Measurements from ENCODE around the gene BCL2L11. TPM values are rescaled to one million over a fixed set of nuclear protein-coding genes. Genes with fewer than 3 reads are reported as not detected.

Gene BCL2L11
- total and polyA plus RNA-seq, 11 donors = 1.9 to 16.2 (median 6.9) TPM

DNA sequence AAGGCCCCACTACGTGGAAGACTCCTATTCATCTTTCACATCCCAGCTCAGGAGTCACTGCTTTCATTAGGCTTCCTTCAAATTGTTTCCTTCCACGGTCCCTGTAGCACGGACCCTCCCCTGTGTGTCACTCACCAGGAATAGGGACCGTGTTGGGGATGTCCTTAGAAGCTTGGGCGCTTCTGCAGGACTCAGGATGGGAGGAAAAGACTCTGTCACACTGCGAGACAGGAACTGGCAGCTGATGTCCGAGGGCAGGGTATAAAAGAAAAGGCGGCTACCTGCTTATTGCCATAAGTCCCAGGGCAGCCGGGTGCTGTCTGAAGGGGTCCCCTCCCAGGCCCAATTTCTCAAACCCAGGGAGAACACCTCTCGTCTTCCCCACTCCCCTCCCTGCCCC, 79.1 kb downstream of the BCL2L11 start:
- TF ChIP-seq POLR2A (IDR thresholded peaks at IDR 0.05) = no peak
- no peak for ATAC-seq
- Histone ChIP-seq H3K27me3 (no peaks in the 10 kb centered on the region), H3K4me3 (no peak overlapping the region), H3K4me1 (no peaks in the 10 kb centered on the region), H3K9me3 (no peaks in the 10 kb centered on the region), H3K36me3 (no peaks in the 10 kb centered on the region), H3K27ac (no peak overlapping the region)
- intact Hi-C loops (cut with DNase I) = no loop called here
- no peak for DNase-seq
- 85 to 95% (median 90%) methylated on average over 10 of the region's 10 CpGs for WGBS, 4 donors

- no peak overlapping the region for H3K4me3 ChIP-seq
- WGBS, 4 donors = 76 to 86% (median 84%) methylated on average over 11 of the region's 11 CpGs
- peak in 1 of 4 donors; percentile 9 for ATAC-seq
- DNase-seq = no peak
- intact Hi-C loops (cut with DNase I) = no loop called here
- TF ChIP-seq POLR2A (IDR thresholded peaks at IDR 0.05) = no peak
- TF ChIP-seq, protein P1, sequence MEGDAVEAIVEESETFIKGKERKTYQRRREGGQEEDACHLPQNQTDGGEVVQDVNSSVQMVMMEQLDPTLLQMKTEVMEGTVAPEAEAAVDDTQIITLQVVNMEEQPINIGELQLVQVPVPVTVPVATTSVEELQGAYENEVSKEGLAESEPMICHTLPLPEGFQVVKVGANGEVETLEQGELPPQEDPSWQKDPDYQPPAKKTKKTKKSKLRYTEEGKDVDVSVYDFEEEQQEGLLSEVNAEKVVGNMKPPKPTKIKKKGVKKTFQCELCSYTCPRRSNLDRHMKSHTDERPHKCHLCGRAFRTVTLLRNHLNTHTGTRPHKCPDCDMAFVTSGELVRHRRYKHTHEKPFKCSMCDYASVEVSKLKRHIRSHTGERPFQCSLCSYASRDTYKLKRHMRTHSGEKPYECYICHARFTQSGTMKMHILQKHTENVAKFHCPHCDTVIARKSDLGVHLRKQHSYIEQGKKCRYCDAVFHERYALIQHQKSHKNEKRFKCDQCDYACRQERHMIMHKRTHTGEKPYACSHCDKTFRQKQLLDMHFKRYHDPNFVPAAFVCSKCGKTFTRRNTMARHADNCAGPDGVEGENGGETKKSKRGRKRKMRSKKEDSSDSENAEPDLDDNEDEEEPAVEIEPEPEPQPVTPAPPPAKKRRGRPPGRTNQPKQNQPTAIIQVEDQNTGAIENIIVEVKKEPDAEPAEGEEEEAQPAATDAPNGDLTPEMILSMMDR (IDR thresholded peaks at IDR 0.05) = no peak
- H3K4me1 ChIP-seq = no peaks in the 10 kb centered on the region
- H3K9me3 ChIP-seq = no peaks in the 10 kb centered on the region
- H3K27ac ChIP-seq = no peak overlapping the region
- H3K36me3 ChIP-seq = no peaks in the 10 kb centered on the region
- no peaks in the 10 kb centered on the region for H3K27me3 ChIP-seq
Measured at GRCh38 chr2:111200333-111200881, 79.7 kb downstream of the BCL2L11 start.

- DNase-seq (no peak), ATAC-seq (no peak)
- no peak for TF ChIP-seq POLR2A (IDR thresholded peaks at IDR 0.05)
- TF ChIP-seq, protein P1 (IDR thresholded peaks at IDR 0.05) = no peak
- Histone ChIP-seq H3K4me1 (no peaks in the 10 kb centered on the region), H3K9me3 (no peaks in the 10 kb centered on the region), H3K27ac (no peak overlapping the region), H3K4me3 (no peak overlapping the region), H3K27me3 (no peaks in the 10 kb centered on the region), H3K36me3 (no peaks in the 10 kb centered on the region)
- WGBS, 4 donors = 78 to 94% (median 90%) methylated on average over 4 of the region's 4 CpGs
- intact Hi-C loops (cut with DNase I) = no loop called here
Measured at GRCh38 chr2:111201214-111201613, 80.5 kb downstream of the BCL2L11 start.

DNA sequence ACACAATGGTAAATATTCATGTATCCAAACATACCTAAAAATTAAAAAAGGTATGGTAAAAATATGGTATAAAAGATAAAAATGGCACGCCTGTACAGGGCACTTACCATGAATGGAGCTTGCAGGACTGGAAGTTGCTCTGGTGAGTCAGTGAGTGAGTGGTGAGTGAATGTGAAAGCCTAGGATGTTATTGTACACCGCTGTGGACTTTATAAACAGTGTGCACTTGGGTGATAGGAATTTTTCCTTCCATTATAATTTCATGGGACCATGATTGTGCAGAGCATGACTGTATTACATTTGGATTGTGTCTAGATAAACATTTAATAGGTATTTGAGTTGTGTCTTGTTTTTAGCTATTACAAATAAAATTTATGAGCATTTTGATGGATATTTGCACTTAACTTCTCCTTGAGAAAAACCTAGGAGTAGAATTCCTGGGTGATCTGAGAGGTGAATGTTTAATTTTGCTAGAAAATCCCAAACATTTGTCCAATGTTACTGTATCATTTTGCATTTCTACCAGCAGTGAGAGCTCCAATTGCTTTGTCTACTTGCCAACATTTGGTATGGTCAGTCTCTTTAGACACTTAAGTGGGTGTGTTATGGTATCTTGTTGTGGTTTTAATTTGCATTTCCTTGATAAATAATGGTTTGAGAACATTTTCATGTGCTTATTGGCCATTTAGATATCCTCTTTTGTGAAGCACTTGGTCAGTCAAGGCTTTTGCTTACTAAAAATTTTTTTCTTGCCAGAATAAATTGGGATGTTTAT, 81.7 kb downstream of the BCL2L11 start:
- intact Hi-C loops (cut with DNase I) = no loop called here
- ATAC-seq (no peak), DNase-seq (no peak)
- Histone ChIP-seq H3K9me3 (no peaks in the 10 kb centered on the region), H3K4me1 (no peaks in the 10 kb centered on the region), H3K36me3 (no peaks in the 10 kb centered on the region), H3K27me3 (no peaks in the 10 kb centered on the region), H3K27ac (no peak overlapping the region), H3K4me3 (no peak overlapping the region)
- WGBS, 4 donors = 72 to 95% (median 90%) methylated on average over 2 of the region's 2 CpGs
- TF ChIP-seq, protein P1 (IDR thresholded peaks at IDR 0.05) = no peak
- TF ChIP-seq POLR2A (IDR thresholded peaks at IDR 0.05) = no peak

Measured in heart left ventricle (tissue), 16 donors.